Left cardiac atrium (tissue), 4 donors: ENCODE measurements around the gene SCP2D1. TPM values are rescaled to one million over a fixed set of nuclear protein-coding genes. Genes with fewer than 3 reads are reported as not detected.
"Not testable (repeated sequence)": the region's sequence is repeated elsewhere in the genome, so short reads cannot be mapped to it uniquely, and the experiment has no call there.

Experiments used
- ATAC-seq, 2 donors: fragments of 200-7000 bp; cut with Tn5 transposase; one replicate each; pipeline ENCODE4 v1.9.1; 2020; ENCODE audit warnings: mild to moderate bottlenecking in 2 of 2, moderate library complexity in 2 of 2
- DNase-seq: peaks from one replicate; pipeline ENCODE4 v3.0.0-alpha.2; 2020
- intact Hi-C, 2 donors: fragments of 100-400 bp; cut with DNase I; formaldehyde crosslinking; loops; one replicate each; pipeline versions ENCODE4 v1.14.1 to v1.15.1; 2022 to 2023
- long read RNA-seq: library from polyadenylated mRNA; unstranded; transcript quantifications from one replicate; pipeline ENCODE4 v2.0.0, GENCODE V29; 2021
- total RNA-seq, 2 donors: library from RNA; stranded (reverse); fragmentation: NEBNext Ultra II Directional; extraction: Animal tissue kit (Norgen Biotek cat#: 25700); gene quantifications; one replicate each; pipeline ENCODE4 v1.2.1, GENCODE V29; 2021
- donor health status: DM: no; HTN: yes; CAD: no.
- donor health status: DM: no; HTN: yes; CAD: no; lungs with severe emphysema.
- donor health status: DM: yes; HTN: yes; CAD: no.
- donor health status: Dilated cardiomyopathy.

The SCP2D1 gene
- total RNA-seq, result not detected
- long read RNA-seq, result 0 reads

GRCh38 chr20:18813483-18813882 is at the start of gene SCP2D1:
Gene SCP2D1 (plus strand): TSS chr20:18813783. CDS start chr20:18813816, 33 bp downstream.
- DNase-seq (no peak), ATAC-seq (no peak)
- intact Hi-C loops, result no loop called here

- intact Hi-C loops, result no loop called here
- ATAC-seq, result no peak
- DNase-seq, result no peak
These were observed 45.9 kb upstream of the SCP2D1 start for GRCh38 chr20:18767676-18768075.

GRCh38 chr20:18773566-18773965 is 40.0 kb upstream of the SCP2D1 start:
- intact Hi-C loops, result no loop called here

GRCh38 chr20:18774207-18774606 is 39.4 kb upstream of the SCP2D1 start:
- DNase-seq (no peak), ATAC-seq (no peak)
- intact Hi-C loops, result no loop called here

More at GRCh38 chr20:18773566-18773965, 40.0 kb upstream of the SCP2D1 start:
- ATAC-seq (no peak), DNase-seq (no peak)

- intact Hi-C loops, result no loop called here
These were observed 38.0 kb upstream of the SCP2D1 start for GRCh38 chr20:18775633-18776032.

GRCh38 chr20:18778690-18779392 is 34.7 kb upstream of the SCP2D1 start:
- intact Hi-C loops, result no loop called here
- no peak for DNase-seq
- no peak for ATAC-seq

More at GRCh38 chr20:18775633-18776032, 38.0 kb upstream of the SCP2D1 start:
- ATAC-seq, result no peak
- no peak for DNase-seq

- DNase-seq (no peak), ATAC-seq (no peak)
- intact Hi-C loops, result no loop called here
These were observed 33.0 kb upstream of the SCP2D1 start for GRCh38 chr20:18780385-18781130.

GRCh38 chr20:18781509-18781908 is 32.1 kb upstream of the SCP2D1 start:
- DNase-seq (no peak), ATAC-seq (no peak)
- intact Hi-C loops, result no loop called here

- intact Hi-C loops, result no loop called here
- ATAC-seq (no peak), DNase-seq (no peak)
These were observed 30.1 kb upstream of the SCP2D1 start for GRCh38 chr20:18783385-18783959.

- ATAC-seq, DNase-seq, intact Hi-C loops: not testable (repeated sequence)
These were observed 26.5 kb upstream of the SCP2D1 start for GRCh38 chr20:18787046-18787445.

- intact Hi-C loops, result no loop called here
- DNase-seq (no peak), ATAC-seq (no peak)
These were observed 25.6 kb upstream of the SCP2D1 start for GRCh38 chr20:18788021-18788420.

GRCh38 chr20:18790787-18791186 is 22.8 kb upstream of the SCP2D1 start:
- intact Hi-C loops, result no loop called here
- ATAC-seq, result no peak
- no peak for DNase-seq

GRCh38 chr20:18793625-18794427 is 19.8 kb upstream of the SCP2D1 start:
- intact Hi-C loops, result no loop called here

GRCh38 chr20:18794428-18794787 is 19.2 kb upstream of the SCP2D1 start:
- DNase-seq, result no peak
- intact Hi-C loops, result no loop called here
- ATAC-seq, result peak in 1 of 2 donors; percentile 5

More at GRCh38 chr20:18793625-18794427, 19.8 kb upstream of the SCP2D1 start:
- DNase-seq (peak; percentile 93), ATAC-seq (peak; percentile 99 to 100)

- ATAC-seq (no peak), DNase-seq (no peak)
- intact Hi-C loops, result no loop called here
These were observed 18.2 kb upstream of the SCP2D1 start for GRCh38 chr20:18795366-18795765.

- no peak for DNase-seq
- intact Hi-C loops, result no loop called here
- no peak for ATAC-seq
These were observed 17.2 kb upstream of the SCP2D1 start for GRCh38 chr20:18796282-18796833.

GRCh38 chr20:18801516-18801915 is 12.1 kb upstream of the SCP2D1 start:
- ATAC-seq (no peak), DNase-seq (no peak)
- intact Hi-C loops, result no loop called here

GRCh38 chr20:18802012-18802634 is 11.5 kb upstream of the SCP2D1 start:
- intact Hi-C loops, result no loop called here
- ATAC-seq (no peak), DNase-seq (no peak)

- intact Hi-C loops, result no loop called here
- no peak for DNase-seq
- no peak for ATAC-seq
These were observed 7.7 kb upstream of the SCP2D1 start for GRCh38 chr20:18805881-18806280.
